NCI-H2029 (cell line): Measurements from ENCODE around the gene BRMS1.
"Not testable (repeated sequence)": the region's sequence is repeated elsewhere in the genome, so short reads cannot be mapped to it uniquely, and the experiment has no call there.

Experiments used
- DNase-seq: peaks from one replicate; lab custom pipeline; 2025; lab: John Stamatoyannopoulos, UW

The BRMS1 gene

GRCh38 chr11:66344550-66345315 is at the start of gene BRMS1:
BRMS1 (minus strand) TSS chr11:66345104; CDS start chr11:66342234, 2,870 bp downstream.
- peak; percentile 98 for DNase-seq

- DNase-seq, result no peak
Measured at GRCh38 chr11:66393954-66394353, 49.0 kb upstream of the BRMS1 start.

GRCh38 chr11:66391322-66391721 is 46.4 kb upstream of the BRMS1 start:
- DNase-seq, result no peak

- peak; percentile 64 for DNase-seq
Measured at GRCh38 chr11:66388780-66389386, 44.0 kb upstream of the BRMS1 start.

GRCh38 chr11:66386171-66387069 is 41.5 kb upstream of the BRMS1 start:
- DNase-seq, result peak; percentile 76

GRCh38 chr11:66384316-66384715 is 39.4 kb upstream of the BRMS1 start:
- DNase-seq, result peak; percentile 39

GRCh38 chr11:66380264-66380663 is 35.4 kb upstream of the BRMS1 start:
- DNase-seq, result not testable (repeated sequence)

- not testable (repeated sequence) for DNase-seq
Measured at GRCh38 chr11:66373690-66374287, 28.9 kb upstream of the BRMS1 start.

GRCh38 chr11:66373265-66373664 is 28.4 kb upstream of the BRMS1 start:
- no peak for DNase-seq

GRCh38 chr11:66371627-66372415 is 26.9 kb upstream of the BRMS1 start, which contains the start of gene SLC29A2:
SLC29A2 (minus strand) TSS chr11:66371760; CDS start chr11:66371591, 169 bp downstream.
- peak; percentile 91 for DNase-seq

- no peak for DNase-seq
Measured at GRCh38 chr11:66369073-66369894, 24.4 kb upstream of the BRMS1 start.

- DNase-seq, result no peak
Measured at GRCh38 chr11:66368484-66368883, 23.6 kb upstream of the BRMS1 start.

- DNase-seq, result no peak
Measured at GRCh38 chr11:66367561-66368312, 22.8 kb upstream of the BRMS1 start.

GRCh38 chr11:66366844-66367477 is 22.1 kb upstream of the BRMS1 start:
- DNase-seq, result no peak

- no peak for DNase-seq
Measured at GRCh38 chr11:66365711-66366619, 21.1 kb upstream of the BRMS1 start.

- no peak for DNase-seq
Measured at GRCh38 chr11:66365166-66365565, 20.3 kb upstream of the BRMS1 start.

- no peak for DNase-seq
Measured at GRCh38 chr11:66363805-66364535, 19.1 kb upstream of the BRMS1 start.
